Measurements from ENCODE around the gene MDN1.

MDN1 gene

GRCh38 chr6:89803271-89803670 is 16.3 kb downstream of the MDN1 start:
- no peak for DNase-seq (ENCODE audit: low spot score)
- no peak overlapping the region for H3K4me3 ChIP-seq (ENCODE audit: severe bottlenecking)
- H3K9me3 ChIP-seq (ENCODE audit: severe bottlenecking), result no peaks in the 10 kb centered on the region
- no peak for ATAC-seq (ENCODE audit: low read depth)
- H3K27ac ChIP-seq (ENCODE audit: poor library complexity, severe bottlenecking), result no peak overlapping the region
- no peaks in the 10 kb centered on the region for H3K4me1 ChIP-seq (ENCODE audit: insufficient read depth, poor library complexity, severe bottlenecking)
- peaks cover 38% of the 10 kb centered on the region for H3K36me3 ChIP-seq (ENCODE audit: low read depth)
- no peaks in the 10 kb centered on the region for H3K27me3 ChIP-seq (ENCODE audit: insufficient read depth, poor library complexity, severe bottlenecking)
- TF ChIP-seq CTCF (IDR thresholded peaks at IDR 0.05; ENCODE audit: poor library complexity, severe bottlenecking), result no peak

- DNase-seq (ENCODE audit: low spot score), result no peak
- no peaks in the 10 kb centered on the region for H3K9me3 ChIP-seq (ENCODE audit: severe bottlenecking)
- TF ChIP-seq CTCF (IDR thresholded peaks at IDR 0.05; ENCODE audit: poor library complexity, severe bottlenecking), result no peak
- no peaks in the 10 kb centered on the region for H3K4me1 ChIP-seq (ENCODE audit: insufficient read depth, poor library complexity, severe bottlenecking)
- H3K27me3 ChIP-seq (ENCODE audit: insufficient read depth, poor library complexity, severe bottlenecking), result no peaks in the 10 kb centered on the region
- no peak overlapping the region for H3K4me3 ChIP-seq (ENCODE audit: severe bottlenecking)
- peaks cover 44% of the 10 kb centered on the region for H3K36me3 ChIP-seq (ENCODE audit: low read depth)
- ATAC-seq (ENCODE audit: low read depth), result no peak
- H3K27ac ChIP-seq (ENCODE audit: poor library complexity, severe bottlenecking), result no peak overlapping the region
These were observed 19.8 kb downstream of the MDN1 start for GRCh38 chr6:89799756-89800155.

- no peaks in the 10 kb centered on the region for H3K4me1 ChIP-seq (ENCODE audit: insufficient read depth, poor library complexity, severe bottlenecking)
- no peak overlapping the region for H3K4me3 ChIP-seq (ENCODE audit: severe bottlenecking)
- no peaks in the 10 kb centered on the region for H3K9me3 ChIP-seq (ENCODE audit: severe bottlenecking)
- H3K27me3 ChIP-seq (ENCODE audit: insufficient read depth, poor library complexity, severe bottlenecking), result no peaks in the 10 kb centered on the region
- no peak for TF ChIP-seq CTCF (IDR thresholded peaks at IDR 0.05; ENCODE audit: poor library complexity, severe bottlenecking)
- H3K36me3 ChIP-seq (ENCODE audit: low read depth), result peaks cover 50% of the 10 kb centered on the region
- ATAC-seq (ENCODE audit: low read depth) (no peak), DNase-seq (ENCODE audit: low spot score) (no peak)
- no peak overlapping the region for H3K27ac ChIP-seq (ENCODE audit: poor library complexity, severe bottlenecking)
These were observed 20.5 kb downstream of the MDN1 start for GRCh38 chr6:89799096-89799495.

- no peak overlapping the region for H3K27ac ChIP-seq (ENCODE audit: poor library complexity, severe bottlenecking)
- H3K27me3 ChIP-seq (ENCODE audit: insufficient read depth, poor library complexity, severe bottlenecking), result no peaks in the 10 kb centered on the region
- DNase-seq (ENCODE audit: low spot score), result no peak
- ATAC-seq (ENCODE audit: low read depth), result no peak
- H3K4me1 ChIP-seq (ENCODE audit: insufficient read depth, poor library complexity, severe bottlenecking), result no peaks in the 10 kb centered on the region
- H3K9me3 ChIP-seq (ENCODE audit: severe bottlenecking), result no peaks in the 10 kb centered on the region
- no peak overlapping the region for H3K4me3 ChIP-seq (ENCODE audit: severe bottlenecking)
- H3K36me3 ChIP-seq (ENCODE audit: low read depth), result peaks cover 62% of the 10 kb centered on the region
- no peak for TF ChIP-seq CTCF (IDR thresholded peaks at IDR 0.05; ENCODE audit: poor library complexity, severe bottlenecking)
These were observed 22.3 kb downstream of the MDN1 start for GRCh38 chr6:89797317-89797716.

GRCh38 chr6:89794324-89794723 is 25.3 kb downstream of the MDN1 start:
- no peak for TF ChIP-seq CTCF (IDR thresholded peaks at IDR 0.05; ENCODE audit: poor library complexity, severe bottlenecking)
- DNase-seq (ENCODE audit: low spot score), result no peak
- Histone ChIP-seq H3K36me3 (ENCODE audit: low read depth) (peaks cover 69% of the 10 kb centered on the region), H3K27me3 (ENCODE audit: insufficient read depth, poor library complexity, severe bottlenecking) (no peaks in the 10 kb centered on the region), H3K4me1 (ENCODE audit: insufficient read depth, poor library complexity, severe bottlenecking) (no peaks in the 10 kb centered on the region), H3K9me3 (ENCODE audit: severe bottlenecking) (no peaks in the 10 kb centered on the region), H3K27ac (ENCODE audit: poor library complexity, severe bottlenecking) (no peak overlapping the region), H3K4me3 (ENCODE audit: severe bottlenecking) (no peak overlapping the region)
- ATAC-seq (ENCODE audit: low read depth), result no peak
